Central memory CD4-positive, alpha-beta T cell (primary cell): Measurements from ENCODE around the gene MAN1C1.
"Not testable (repeated sequence)": the region's sequence is repeated elsewhere in the genome, so short reads cannot be mapped to it uniquely, and the experiment has no call there.

Experiments
- DNase-seq: peaks from one replicate; pipeline ENCODE4 v3.0.0; 2022

MAN1C1 gene

DNA sequence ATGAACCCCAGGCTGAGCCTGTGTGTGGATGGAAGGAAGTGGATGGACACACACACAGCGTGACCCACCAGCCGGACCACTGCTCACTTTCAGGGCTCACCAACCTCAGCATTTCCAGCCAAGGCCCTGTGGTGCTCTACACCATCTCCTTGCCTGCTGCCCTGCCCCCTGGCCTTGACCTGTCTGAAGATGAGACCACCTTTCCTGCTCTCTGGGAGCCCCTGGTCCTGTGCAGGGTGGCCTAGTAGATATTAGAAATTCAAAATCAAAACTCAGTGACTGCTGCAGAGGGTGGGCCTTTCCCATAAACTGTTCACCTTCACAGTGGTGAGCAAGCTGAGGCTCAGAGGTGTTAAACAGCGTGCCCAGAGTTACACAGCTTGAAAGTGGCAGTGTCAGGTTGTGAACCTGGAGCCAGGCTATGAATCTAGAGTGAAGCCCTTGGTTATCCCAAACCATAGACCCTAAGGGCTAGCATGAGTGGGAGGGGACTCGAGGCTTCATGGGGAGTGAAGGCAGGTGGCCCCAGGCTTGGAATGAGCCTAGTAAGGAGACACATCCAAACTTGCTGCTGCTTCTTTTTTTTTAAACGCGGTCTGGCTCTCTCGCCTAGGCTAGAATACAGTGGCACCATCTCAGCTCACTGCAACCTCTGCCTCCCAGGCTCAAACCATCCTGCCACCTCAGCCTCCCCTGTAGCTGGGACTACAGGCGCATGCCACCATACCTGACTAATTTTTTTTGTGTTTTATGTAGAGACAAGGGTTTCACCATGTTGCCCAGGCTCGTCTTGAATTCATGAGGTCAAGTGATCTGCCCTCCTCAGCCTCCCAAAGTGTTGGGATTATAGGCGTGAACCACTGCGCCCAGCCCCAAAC is 41.5 kb downstream of the MAN1C1 start:
- DNase-seq = no peak

DNA sequence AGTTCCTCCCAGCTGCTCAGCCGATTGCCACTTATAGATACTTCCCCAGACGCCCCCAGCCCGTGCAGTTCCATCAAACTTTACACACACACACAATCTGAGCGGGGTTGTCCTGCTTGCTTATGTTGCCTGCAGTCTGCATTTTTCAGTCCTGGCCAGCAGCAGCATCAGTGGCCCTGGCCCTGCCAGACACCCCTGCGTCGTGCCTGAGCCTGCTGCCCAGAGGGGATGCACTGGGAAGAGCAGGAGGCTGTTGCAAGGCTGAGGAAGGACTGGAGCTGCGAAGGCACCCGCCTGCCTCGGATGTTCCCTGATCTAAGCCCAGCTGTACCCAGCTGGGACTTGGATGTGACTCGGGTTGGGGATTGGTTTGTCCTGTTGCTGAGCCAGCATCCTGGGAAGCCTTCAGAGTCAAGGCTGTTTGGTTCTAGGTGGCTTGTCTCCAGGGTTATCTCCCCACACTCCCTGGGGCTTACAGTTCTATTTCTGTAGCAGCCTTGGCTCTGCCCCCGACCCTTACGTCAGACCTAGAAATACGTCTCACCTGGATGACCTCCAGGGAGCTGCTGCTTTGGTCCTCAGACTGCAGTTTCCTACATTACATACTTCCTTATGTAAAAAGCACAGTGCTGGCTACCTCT is 42.3 kb downstream of the MAN1C1 start:
- DNase-seq = no peak

DNA sequence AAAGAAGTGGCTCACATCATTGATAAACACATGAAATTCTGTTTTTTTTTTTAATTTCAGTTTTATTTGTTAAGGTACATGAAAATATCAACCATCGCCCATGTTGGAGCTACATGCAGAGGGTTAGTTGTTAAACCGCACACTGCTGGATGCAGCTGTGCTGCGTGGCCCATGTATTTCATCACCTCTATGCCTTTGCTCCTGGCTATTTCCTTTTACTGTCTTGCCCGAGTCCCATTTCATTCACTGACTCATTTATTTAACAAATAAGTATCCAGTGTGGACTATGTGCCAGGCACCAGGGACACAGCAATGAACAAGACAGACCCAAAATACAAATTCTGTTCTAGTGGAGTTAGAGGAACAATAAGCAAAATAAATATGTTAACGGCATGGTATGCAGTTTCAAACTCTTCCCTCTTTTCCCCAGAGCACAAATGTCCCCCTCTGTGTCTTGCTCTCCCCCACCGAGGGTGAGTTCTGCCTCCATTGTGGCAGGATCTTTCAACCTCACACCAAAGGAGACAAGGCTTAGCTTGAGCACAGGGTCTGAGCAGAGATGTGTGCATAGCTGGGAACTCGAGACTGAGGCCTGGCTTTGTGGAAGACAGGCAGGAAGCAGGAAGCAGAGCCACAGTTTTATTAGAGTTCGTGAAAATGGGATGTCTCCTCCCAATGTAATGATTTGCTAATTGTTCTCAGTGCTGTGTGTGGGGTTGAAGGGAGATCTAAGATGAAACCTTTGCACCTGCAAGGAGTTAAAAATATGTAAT is 44.6 kb downstream of the MAN1C1 start:
- DNase-seq = no peak

DNA sequence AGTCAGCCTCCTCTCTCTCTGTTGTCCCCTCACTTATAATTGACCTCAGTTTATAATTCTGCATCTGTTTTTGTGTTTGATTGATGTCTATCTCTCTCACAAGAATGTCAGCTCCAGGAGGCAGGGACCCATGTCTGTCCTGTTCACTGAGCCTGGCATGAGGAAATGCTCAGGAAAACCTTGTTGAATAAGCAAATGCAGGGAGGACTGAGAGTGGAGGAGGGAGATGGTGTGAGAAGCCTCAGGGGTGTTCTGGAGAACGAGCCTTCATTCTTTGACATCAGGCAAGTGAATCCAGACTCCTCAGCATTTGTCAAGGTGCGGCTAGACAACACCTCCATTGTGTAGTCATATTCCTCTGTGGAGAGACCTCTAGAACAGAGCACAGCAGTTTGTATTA is 45.5 kb downstream of the MAN1C1 start:
- DNase-seq = no peak

DNA sequence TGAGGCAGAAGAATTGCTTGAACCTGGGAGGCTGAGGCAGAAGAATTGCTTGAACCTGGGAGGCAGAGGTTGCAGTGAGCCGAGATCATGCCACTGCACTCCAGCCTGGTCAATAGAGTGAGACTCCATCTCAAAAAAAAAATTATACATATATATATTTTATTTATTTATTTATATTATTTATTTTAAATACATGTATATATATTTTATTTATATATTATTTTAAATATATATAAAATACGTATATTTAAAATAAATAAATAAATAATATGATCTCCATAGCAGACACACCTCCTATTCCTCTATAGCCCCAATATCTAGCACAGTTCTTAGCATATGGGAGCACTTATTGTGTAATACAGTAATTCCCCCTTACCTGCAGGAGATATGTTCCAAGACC is 46.4 kb downstream of the MAN1C1 start:
- DNase-seq = not testable (repeated sequence)

DNA sequence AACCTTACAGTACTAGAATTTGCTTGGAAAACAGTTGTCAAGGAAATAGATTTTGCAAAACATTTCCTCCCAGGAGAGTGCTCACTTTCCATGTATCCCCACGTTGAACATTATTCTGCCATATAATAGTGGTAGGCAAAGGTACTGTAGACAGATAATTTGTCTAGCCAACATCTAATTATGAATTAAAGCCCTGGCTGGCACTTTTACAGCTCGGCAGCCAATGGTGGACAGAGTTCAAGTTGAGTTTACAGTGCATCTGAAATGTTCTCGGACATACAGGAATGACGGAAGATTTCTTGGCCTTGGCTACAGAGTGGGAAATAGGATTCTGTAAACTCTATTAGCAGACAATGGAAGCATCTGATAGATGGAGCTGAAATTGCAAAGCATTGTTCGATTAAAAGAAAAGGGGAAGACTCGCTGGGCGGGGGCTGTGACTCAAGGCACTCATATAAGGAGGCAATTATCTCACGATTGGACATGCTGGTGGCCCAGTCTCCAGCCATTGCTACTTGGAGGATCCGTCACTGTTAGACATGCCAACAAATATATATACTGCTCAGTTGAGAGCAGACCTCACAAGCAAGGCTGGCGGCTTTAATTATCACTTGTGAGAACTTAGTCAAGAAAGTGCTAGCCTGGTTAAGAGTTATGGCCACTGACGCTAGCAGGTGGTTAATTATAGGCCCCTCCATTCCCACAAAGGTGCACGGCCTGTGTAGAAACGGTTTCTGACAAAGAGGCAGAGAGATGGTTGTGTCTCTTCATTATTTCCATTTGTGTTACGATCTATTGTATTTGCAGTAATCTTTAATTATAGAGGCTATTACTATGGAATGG is 48.0 kb downstream of the MAN1C1 start:
- no peak for DNase-seq

DNA sequence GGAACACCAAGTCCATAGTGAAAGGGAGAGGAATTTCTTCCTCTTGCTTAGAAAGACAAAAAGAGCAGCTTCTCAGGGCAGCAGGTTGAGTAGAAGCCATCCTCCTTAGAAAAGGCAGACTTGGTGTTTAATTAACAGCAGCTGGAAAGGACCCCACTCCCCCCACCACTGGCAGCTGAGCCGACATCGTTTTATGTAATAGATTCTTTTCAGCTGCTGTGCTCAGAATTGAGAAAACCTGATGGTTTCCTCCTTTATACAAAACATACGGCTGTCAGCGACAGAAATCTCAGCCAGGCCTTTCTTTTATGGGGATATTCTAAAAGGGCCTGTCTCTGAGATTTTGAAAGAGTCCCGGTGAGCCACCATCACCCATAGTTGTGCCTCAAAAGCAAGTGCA is 49.9 kb downstream of the MAN1C1 start:
- no peak for DNase-seq

DNA sequence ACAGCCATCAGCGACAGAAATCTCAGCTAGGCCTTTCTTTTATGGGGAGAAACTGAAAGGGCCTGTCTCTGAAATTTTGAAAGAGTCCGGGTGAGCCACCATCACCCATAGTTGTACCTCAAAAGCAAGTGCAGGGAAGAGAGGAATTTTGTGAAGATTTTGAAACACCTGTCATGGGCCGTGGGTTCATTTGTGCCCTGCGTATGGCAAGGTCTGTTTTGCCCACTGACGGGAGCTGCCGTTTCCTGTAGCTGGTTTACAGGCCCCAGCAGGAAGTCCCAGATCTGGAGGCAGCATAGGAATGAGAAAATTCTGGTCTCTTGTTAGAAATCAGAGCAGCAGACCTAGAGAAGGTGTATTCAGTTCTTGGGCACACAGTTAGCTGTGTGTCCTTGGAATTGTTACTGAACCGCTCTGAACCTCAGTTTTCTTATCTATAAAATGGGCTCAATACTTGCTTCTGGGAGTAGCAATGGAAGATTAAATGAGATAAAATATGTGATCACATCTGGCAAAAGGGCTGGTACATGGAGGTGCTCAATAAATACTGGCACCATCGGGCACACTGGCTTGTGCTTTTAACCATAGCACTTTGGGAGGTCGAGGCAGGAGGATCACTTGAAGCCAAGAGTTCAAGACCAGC is 52.5 kb downstream of the MAN1C1 start:
- no peak for DNase-seq

DNA sequence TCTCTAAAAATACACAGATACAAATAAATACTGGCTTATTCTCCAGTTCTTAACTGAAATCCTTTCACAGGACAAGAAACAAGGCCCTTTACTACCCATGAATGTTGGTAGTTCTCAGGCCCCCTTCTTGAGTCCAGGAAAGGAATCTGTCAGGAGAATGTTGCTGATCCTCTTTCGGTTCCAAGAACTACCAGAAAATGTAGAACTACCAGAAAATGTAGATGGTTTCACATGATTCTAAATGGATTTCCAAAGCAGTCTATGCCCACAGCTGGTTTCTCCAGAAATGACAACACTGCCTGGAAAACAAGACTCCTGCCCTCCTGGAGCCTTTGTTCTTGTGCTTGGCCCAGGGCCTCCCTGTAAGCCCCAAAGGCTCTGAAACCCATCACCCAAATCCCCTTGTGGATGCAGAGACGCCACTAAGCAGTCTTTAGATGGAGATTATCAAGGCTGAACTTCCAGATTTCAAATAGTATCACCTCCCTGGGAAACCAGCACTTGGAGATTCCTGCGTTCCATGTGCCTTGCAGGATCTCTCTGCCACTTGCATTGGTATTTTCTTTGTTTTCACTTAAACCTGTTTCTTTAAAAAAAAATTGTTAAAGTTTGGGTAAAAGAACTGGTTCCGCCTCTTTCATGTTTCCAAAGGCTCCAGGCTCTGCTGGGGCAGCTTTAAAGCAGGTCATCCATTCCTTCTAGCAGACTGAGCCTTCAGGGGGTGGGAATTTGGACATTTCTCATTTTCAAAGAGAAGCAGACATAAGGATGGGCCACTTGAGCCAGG is 53.4 kb downstream of the MAN1C1 start:
- DNase-seq = no peak

DNA sequence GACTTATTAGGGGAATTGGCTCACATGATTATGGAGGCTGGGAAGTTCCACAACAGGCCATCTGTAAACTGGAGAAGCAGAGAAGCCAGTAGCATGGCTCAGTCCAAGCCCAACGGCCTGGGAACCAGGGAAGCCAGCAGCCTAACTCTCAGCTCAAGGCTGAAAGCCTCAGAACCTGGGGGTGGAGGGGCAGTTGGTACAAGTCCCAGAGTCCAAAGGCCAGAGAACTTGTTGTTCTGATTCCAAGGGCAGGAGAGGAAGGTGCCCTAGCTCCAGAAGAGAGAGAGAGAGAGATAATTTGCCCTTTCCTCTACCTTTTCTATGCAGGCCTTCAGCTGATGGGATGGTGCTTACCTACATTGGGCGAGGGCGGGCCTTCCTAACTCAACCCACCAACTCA is 55.3 kb downstream of the MAN1C1 start:
- DNase-seq = no peak

DNA sequence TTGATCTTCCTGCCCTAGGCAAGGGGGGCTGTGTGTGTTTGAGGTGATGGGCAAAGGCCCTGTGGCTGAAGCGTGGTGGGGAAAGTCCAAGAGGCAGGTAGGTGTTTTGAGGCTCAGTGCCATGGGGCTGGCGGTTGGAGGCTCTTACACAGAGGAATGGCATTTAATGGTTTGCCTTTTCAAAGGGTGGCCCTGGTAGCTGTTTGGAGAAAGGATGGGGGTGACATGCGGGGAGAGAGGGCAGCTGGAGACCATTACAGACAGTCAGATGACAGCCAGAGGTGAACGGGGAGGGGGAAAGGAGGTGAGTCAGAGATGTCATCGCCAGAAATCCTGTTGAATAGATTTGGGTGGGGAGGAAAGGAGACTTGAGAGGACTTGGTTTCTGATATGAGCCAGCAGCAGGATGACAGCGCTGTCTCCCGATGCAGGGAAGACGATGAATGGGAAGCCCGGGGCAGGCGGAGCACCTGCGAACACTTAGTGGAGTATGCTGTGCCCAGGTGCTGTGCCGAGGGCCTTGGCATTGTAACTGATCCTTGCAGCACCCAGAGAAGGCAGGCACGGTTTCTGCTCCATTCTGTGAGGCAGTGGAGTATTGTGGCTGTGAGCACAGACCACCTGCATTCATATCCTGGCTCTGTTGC is 56.3 kb downstream of the MAN1C1 start:
- no peak for DNase-seq

DNA sequence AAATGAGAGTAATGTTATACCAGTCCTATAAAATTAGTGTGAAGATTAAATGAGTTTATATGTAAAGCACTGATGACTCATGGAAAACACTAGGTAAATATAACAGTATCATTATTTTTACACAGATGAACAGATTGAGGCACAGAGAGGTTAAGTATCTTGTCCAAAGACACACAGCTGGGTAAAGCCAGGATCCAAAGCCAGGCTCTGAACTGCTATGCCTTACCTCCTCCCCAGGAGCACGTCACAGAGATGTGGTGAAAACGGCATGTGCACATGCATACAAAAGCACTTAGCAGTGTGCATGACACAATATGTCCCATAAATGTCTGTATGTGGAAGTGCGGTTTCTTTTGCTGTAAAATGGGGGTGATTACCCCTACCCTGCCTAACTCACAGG is 56.9 kb downstream of the MAN1C1 start:
- no peak for DNase-seq

DNA sequence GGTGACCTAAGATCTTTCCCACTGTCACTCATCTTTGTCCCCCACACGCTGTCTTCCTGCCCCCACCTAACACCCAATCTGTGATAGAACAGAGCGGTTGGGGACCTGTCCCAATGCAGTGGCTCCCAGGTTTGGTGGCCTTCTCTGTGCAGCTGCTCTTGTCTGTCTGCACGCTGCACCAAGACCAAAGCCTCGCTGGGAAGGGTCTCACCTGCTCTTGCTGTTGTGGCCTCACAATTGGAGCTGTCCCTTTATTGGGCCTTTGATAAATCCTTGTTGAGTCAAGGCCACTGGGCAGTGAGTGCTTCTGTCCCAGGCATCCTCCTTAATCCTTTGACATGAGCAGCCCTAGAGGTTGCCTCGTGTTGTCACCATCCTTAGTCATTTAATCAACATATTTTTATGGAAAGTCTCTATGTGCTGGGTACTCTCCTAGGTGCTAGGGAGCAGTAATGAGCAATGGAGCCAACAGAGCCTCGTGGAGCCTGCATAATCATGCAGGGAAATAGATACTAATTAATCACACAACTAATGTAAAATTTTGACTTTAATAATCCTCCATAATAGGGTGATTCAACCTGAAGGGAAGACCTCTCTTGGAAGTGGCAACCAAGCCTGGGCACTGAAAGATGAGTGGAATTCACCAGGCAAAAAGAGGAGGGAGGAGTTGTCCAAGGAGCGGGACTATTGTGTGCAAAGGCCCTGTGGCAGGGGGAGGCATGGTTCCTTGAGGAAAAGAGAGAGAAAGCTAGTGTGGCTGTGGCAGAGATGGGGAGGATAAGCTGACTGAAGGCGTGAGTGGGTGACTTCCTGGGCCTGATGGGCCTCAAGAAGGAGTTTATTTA is 57.6 kb downstream of the MAN1C1 start:
- no peak for DNase-seq

DNA sequence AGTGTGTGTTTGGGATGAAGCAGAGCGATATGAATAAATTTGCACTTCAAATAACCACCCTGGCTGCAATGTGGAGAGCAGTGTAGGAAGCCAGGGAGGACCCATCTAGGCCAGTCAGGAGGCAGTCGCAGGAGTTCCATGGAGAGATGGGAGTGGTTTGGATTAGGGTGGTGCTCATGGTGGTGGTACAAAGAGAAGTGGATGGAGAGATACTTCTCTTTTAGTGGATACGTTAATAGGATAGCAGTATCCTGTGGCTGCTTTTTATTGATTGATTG is 58.2 kb downstream of the MAN1C1 start:
- no peak for DNase-seq

DNA sequence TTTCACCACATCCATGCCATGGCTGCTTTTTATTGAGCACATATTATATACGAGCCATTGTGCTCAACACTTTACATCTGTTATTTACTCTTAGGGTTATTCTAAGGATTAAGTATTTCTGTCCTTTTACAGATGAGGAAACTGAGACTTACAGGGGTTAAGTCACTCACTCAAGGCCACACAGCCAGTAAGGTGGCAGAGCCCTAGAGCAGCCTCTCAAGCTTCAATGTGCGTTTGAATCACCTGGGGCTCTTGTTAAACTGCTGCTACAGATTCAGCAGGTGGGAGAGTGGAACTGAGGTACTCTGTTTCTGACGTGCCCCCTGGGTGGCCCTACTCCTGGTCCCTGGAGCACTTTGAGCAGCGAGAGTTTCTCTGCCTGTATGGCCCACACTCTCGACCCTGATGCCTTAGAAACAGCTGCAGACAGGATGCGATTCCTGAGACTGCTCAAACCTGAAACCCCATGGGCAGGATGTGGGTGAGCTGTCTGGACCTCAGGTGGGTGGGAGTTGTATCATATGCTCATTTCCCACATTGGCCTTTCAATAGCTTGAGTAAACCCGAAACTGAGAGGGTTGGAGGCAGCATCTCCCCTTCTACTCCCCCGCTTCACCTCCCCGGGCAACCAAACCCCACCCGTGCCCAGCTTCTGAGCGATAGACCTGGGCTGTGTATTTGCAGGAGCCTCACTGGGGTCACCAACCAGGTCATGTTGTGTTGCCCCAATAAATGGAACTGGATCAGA is 59.3 kb downstream of the MAN1C1 start:
- peak; percentile 84 for DNase-seq

DNA sequence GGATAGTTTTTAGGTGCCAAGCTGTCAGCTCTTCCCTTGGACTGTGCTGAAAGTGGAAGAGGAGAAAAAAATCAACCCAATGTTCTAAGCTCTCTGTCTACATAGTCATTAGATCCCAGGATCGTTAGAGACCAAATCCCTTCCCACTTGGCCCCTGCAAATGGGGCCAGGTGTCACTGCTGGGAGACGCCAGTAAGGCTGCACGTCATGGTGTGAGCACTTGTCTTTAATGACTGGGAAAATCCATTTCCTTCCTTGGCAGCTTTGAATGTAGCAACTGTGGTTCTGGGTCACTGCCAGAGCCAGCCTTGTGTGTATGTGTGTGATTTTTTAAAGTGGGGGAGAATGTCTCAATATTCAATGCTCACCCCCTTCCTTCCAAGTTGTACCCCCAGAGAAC is 59.9 kb downstream of the MAN1C1 start:
- DNase-seq = peak; percentile 9

DNA sequence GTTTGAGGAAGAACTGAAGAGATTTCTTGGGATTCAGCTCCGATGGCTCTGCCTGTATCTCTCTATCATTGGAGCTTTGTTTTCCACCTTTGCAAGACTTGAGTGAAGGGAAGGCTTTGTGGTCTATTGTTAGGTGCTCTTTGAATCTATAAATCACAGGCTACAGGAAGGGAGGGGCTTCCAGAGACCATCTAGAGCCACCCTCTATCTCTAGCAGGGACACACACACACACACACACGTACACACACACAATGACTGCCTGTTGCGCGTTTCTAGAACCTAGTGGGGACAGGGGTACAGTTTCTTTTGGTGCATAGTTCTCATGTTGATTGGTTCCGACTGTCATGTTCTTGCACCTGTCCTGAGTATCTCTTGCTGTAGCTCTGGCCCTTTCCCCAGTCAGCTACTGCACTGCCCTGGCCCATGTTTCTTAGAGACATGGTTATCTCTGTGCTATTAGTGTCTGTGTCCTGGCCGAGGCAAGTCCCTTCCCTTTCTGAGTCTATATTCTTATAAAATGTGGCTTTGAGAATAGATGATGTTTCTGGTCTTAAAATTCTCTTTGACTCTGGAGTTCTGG is 60.7 kb downstream of the MAN1C1 start:
- DNase-seq = peak; percentile 12

DNA sequence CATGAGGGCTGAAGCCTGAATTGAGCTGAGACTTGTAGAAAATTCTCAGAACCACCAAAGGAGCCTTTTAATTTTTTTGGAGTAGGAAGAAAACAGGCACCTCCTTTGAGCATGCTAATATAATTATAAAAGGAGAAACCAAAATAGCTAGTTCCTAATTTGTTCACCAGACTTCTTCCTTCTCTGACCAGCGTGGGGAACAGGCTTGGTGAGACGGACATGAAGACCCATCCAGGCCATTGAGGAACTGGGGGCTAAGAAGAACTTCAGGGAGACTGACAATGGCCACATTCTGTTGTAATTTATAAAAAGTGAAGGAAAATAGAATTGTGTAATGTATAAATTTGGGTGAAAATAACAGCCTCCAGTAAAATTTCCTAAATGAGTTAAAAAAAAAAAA is 62.6 kb downstream of the MAN1C1 start:
- DNase-seq = no peak

DNA sequence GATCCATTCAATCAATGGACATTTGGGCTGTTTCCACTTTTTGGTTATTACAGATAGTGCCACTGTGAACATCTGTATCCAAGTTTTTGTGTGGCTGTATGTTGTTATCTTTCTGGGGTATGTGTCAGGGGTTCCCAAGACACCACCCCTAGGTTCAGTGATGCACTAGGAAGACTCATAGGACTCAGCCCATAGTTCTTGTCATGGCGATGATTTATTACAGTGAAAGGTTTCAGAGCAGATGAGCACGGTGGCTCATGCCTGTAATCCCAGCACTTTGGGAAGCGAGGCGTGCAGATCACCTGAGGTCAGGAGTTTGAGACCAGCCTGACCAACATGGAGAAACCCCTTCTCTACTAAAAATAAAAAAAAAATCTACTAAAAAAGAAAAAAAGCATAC is 64.1 kb downstream of the MAN1C1 start:
- no peak for DNase-seq
